Liver (tissue), 9 donors: Measurements from ENCODE around the gene NCS1. TPM values are rescaled to one million over a fixed set of nuclear protein-coding genes. Genes with fewer than 3 reads are reported as not detected.

ENCODE experiments used
- DNase-seq: peaks from one replicate; pipeline ENCODE4 v3.0.0-alpha.2; 2017; ENCODE audit warnings: low spot score
- H3K27ac ChIP-seq, 2 donors: one replicate each; pipeline ENCODE4 v1.7.0; 2013; ENCODE audit warnings: inconsistent platforms in 2 of 2, low read length in 2 of 2, control low read depth in 1 of 2, low read depth in 1 of 2, mild to moderate bottlenecking in 1 of 2
- H3K27me3 ChIP-seq, 4 donors: one replicate each; pipeline versions ENCODE4 v1.6.1 to v1.7.0; 2013; ENCODE audit warnings: low read length in 3 of 4, inconsistent platforms in 1 of 4, mild to moderate bottlenecking in 1 of 4, moderate library complexity in 1 of 4; ENCODE audit not compliant: control insufficient read depth in 4 of 4, insufficient read depth in 4 of 4
- H3K36me3 ChIP-seq, 4 donors: one replicate each; pipeline versions ENCODE4 v1.6.1 to v1.7.0; 2013; ENCODE audit warnings: low read length in 3 of 4, mild to moderate bottlenecking in 3 of 4, low read depth in 1 of 4, moderate library complexity in 1 of 4; ENCODE audit not compliant: control insufficient read depth in 4 of 4, insufficient read depth in 3 of 4
- H3K4me1 ChIP-seq, 4 donors: one replicate each; pipeline versions ENCODE4 v1.6.1 to v1.7.0; 2013; ENCODE audit warnings: low read length in 3 of 4, mild to moderate bottlenecking in 3 of 4, moderate library complexity in 1 of 4; ENCODE audit not compliant: control insufficient read depth in 4 of 4, insufficient read depth in 4 of 4
- H3K4me3 ChIP-seq, 3 donors: one replicate each; pipeline versions ENCODE4 v1.6.1 to v1.7.0; 2013; ENCODE audit warnings: low read length in 3 of 3, control low read depth in 1 of 3, low read depth in 1 of 3, mild to moderate bottlenecking in 1 of 3
- H3K9ac ChIP-seq, 2 donors: one replicate each; pipeline ENCODE4 v1.7.0; 2013; ENCODE audit warnings: low read length in 2 of 2, mild to moderate bottlenecking in 2 of 2, moderate library complexity in 2 of 2, control low read depth in 1 of 2, low read depth in 1 of 2
- H3K9me3 ChIP-seq, 4 donors: one replicate each; pipeline versions ENCODE4 v1.6.1 to v1.7.0; 2013; ENCODE audit warnings: low read length in 3 of 4; ENCODE audit not compliant: control insufficient read depth in 4 of 4
- EGR1 ChIP-seq, 2 donors: IDR thresholded peaks; 2 replicates each; pipeline ENCODE4 v1.6.1; 2016 to 2018; ENCODE audit warnings: antibody characterized with exemption in 2 of 2, low read depth in 2 of 2
- FOXA1 ChIP-seq: IDR thresholded peaks from 2 replicates; pipeline ENCODE4 v1.6.1; 2016; ENCODE audit warnings: antibody characterized with exemption
- FOXA2 ChIP-seq: IDR thresholded peaks from 2 replicates; pipeline ENCODE4 v1.6.1; 2016; ENCODE audit warnings: antibody characterized with exemption
- MAX ChIP-seq: IDR thresholded peaks from 2 replicates; pipeline ENCODE4 v1.6.1; 2016; ENCODE audit warnings: antibody characterized with exemption
- NR2F2 ChIP-seq: IDR thresholded peaks from 2 replicates; pipeline ENCODE4 v1.6.1; 2016; ENCODE audit warnings: antibody characterized with exemption
- REST ChIP-seq: IDR thresholded peaks from 2 replicates; pipeline ENCODE4 v1.6.1; 2016; ENCODE audit warnings: antibody characterized with exemption, mild to moderate bottlenecking
- RXRA ChIP-seq, 2 donors: IDR thresholded peaks; 2 replicates each; pipeline ENCODE4 v1.6.1; 2017 to 2018; ENCODE audit warnings: antibody characterized with exemption in 2 of 2, mild to moderate bottlenecking in 1 of 2
- SP1 ChIP-seq: IDR thresholded peaks from 2 replicates; pipeline ENCODE4 v1.6.1; 2018; ENCODE audit warnings: antibody characterized with exemption, mild to moderate bottlenecking
- TAF1 ChIP-seq: conservative IDR thresholded peaks from 2 replicates; pipeline ENCODE4 v1.6.1; 2016; ENCODE audit warnings: antibody characterized with exemption, mild to moderate bottlenecking
- YY1 ChIP-seq: IDR thresholded peaks from 2 replicates; pipeline ENCODE4 v1.6.1; 2016; ENCODE audit warnings: antibody characterized with exemption, mild to moderate bottlenecking
- WGBS: extraction: QIAGEN DNeasy Blood & Tissue Kit; methylation state at CpG from one replicate; pipeline ENCODE4 v1.1.7; 2013; 5-methylcytosine and 5-hydroxymethylcytosine counted together
- polyA plus RNA-seq, 2 donors: library from polyadenylated mRNA; stranded (reverse) in 1 of 2; unstranded in 1 of 2; fragments of 200-250 nt in 1 of 2; fragments of >200 nt in 1 of 2; fragmentation: Nextera tagmentation in 1 of 2; extraction: Ambion mirVana in 1 of 2; gene quantifications; one replicate each; pipeline versions ENCODE4 v1.2.1 to v1.2.3, GENCODE V29; 2013 to 2015
- total RNA-seq, 2 donors: library from RNA; depleted of rRNA; stranded (reverse); fragments of >200 nt; gene quantifications; one replicate each; pipeline ENCODE4 v1.2.3, GENCODE V29; 2014
- TF ChIP-seq, protein P1 (sequence below): IDR thresholded peaks from 2 replicates; pipeline ENCODE4 v1.6.1; 2016; ENCODE audit warnings: antibody characterized with exemption
- TF ChIP-seq, protein P2 (sequence below): IDR thresholded peaks from 2 replicates; pipeline ENCODE4 v1.6.1; 2016; ENCODE audit warnings: antibody characterized with exemption
- TF ChIP-seq, protein P3 (sequence below): fragments of 150-350 bp; IDR thresholded peaks from 2 replicates; pipeline ENCODE4 v1.5.1; 2017; ENCODE audit warnings: improper control_type of control experiment, low read depth, low read length; ENCODE audit not compliant: missing input control
- donor health status: healthy.
- donor health status: healthy.
- donor health status: healthy.
- donor health status: healthy.
- donor health status: healthy.

The NCS1 gene
- total and polyA plus RNA-seq, 4 donors, result 0.35 to 2.5 (median 1.2) TPM

GRCh38 chr9:130199605-130200004 lies 27.4 kb downstream of the NCS1 start (continued):
- TF ChIP-seq MAX (no peak), RXRA (IDR thresholded peaks at IDR 0.05) (no peak), YY1 (no peak)
- TF ChIP-seq, protein P1, sequence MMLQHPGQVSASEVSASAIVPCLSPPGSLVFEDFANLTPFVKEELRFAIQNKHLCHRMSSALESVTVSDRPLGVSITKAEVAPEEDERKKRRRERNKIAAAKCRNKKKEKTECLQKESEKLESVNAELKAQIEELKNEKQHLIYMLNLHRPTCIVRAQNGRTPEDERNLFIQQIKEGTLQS, result no peak

- WGBS, result 88% methylated on average over 17 of the region's 17 CpGs
- H3K27me3 ChIP-seq, result no peaks in the 10 kb centered on the region
- no peak for DNase-seq
- H3K9me3 ChIP-seq, result no peaks in the 10 kb centered on the region
- H3K4me3 ChIP-seq, result no peak overlapping the region
- H3K9ac ChIP-seq, result no peak overlapping the region
- H3K36me3 ChIP-seq, result no peaks in the 10 kb centered on the region
- H3K4me1 ChIP-seq, result peaks cover 0 to 3% (median 1%) of the 10 kb centered on the region in 4 donors
- TF ChIP-seq FOXA1, result no peak
- no peak for TF ChIP-seq TAF1
- TF ChIP-seq, protein P2, sequence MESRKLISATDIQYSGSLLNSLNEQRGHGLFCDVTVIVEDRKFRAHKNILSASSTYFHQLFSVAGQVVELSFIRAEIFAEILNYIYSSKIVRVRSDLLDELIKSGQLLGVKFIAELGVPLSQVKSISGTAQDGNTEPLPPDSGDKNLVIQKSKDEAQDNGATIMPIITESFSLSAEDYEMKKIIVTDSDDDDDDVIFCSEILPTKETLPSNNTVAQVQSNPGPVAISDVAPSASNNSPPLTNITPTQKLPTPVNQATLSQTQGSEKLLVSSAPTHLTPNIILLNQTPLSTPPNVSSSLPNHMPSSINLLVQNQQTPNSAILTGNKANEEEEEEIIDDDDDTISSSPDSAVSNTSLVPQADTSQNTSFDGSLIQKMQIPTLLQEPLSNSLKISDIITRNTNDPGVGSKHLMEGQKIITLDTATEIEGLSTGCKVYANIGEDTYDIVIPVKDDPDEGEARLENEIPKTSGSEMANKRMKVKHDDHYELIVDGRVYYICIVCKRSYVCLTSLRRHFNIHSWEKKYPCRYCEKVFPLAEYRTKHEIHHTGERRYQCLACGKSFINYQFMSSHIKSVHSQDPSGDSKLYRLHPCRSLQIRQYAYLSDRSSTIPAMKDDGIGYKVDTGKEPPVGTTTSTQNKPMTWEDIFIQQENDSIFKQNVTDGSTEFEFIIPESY, result no peak
- TF ChIP-seq NR2F2, result no peak
- no peak for TF ChIP-seq FOXA2
- no peak for TF ChIP-seq SP1
- no peak for TF ChIP-seq REST
- no peak for TF ChIP-seq MAX
- TF ChIP-seq EGR1 (IDR thresholded peaks at IDR 0.05; ENCODE audit: low read depth in 2 of 2), result no peak
- TF ChIP-seq, protein P3, sequence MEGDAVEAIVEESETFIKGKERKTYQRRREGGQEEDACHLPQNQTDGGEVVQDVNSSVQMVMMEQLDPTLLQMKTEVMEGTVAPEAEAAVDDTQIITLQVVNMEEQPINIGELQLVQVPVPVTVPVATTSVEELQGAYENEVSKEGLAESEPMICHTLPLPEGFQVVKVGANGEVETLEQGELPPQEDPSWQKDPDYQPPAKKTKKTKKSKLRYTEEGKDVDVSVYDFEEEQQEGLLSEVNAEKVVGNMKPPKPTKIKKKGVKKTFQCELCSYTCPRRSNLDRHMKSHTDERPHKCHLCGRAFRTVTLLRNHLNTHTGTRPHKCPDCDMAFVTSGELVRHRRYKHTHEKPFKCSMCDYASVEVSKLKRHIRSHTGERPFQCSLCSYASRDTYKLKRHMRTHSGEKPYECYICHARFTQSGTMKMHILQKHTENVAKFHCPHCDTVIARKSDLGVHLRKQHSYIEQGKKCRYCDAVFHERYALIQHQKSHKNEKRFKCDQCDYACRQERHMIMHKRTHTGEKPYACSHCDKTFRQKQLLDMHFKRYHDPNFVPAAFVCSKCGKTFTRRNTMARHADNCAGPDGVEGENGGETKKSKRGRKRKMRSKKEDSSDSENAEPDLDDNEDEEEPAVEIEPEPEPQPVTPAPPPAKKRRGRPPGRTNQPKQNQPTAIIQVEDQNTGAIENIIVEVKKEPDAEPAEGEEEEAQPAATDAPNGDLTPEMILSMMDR, result no peak
- H3K27ac ChIP-seq, result no peak overlapping the region
These were observed 28.0 kb downstream of the NCS1 start for GRCh38 chr9:130200038-130200849.
